22Rv1 (cell line): Measurements from ENCODE around the gene TERT.

ENCODE experiments used
- CTCF ChIP-seq: fragments of 450-650 bp; IDR thresholded peaks from 2 replicates; pipeline ENCODE4 v1.5.1; 2017; ENCODE audit warnings: mild to moderate bottlenecking
- ZFX ChIP-seq: fragments of 450-650 bp; IDR thresholded peaks from 2 replicates; pipeline ENCODE4 v1.6.1; 2017; ENCODE audit warnings: antibody characterized with exemption, borderline replicate concordance

- no peak for TF ChIP-seq CTCF
- TF ChIP-seq ZFX = no peak
Measured at GRCh38 chr5:1222621-1223277, 72.1 kb downstream of the TERT start.
